OCI-LY1 (cell line): ENCODE results near the gene FMN1.

Experiments
- H2AFZ ChIP-seq: fragments of 200-600 bp; sonication (generic), shearing (Covaris generic); 2 replicates; pipeline ENCODE4 v1.6.0; 2014; ENCODE audit warnings: antibody characterized with exemption, mild to moderate bottlenecking, low read length
- H3F3A ChIP-seq: fragments of 200-600 bp; sonication (generic), shearing (Covaris generic); 2 replicates; pipeline ENCODE4 v1.6.0; 2014; ENCODE audit warnings: mild to moderate bottlenecking, antibody characterized with exemption, low read length, moderate library complexity; ENCODE audit not compliant: insufficient read depth
- H3K27ac ChIP-seq: fragments of 200-600 bp; sonication (generic); 2 replicates; pipeline ENCODE4 v1.5.1; 2014; ENCODE audit warnings: low read length, mixed run types, mild to moderate bottlenecking, low read depth; ENCODE audit not compliant: poor library complexity, severe bottlenecking
- H3K27me3 ChIP-seq: fragments of 200-600 bp; sonication (generic); 2 replicates; pipeline ENCODE4 v1.6.0; 2014; ENCODE audit warnings: antibody characterized with exemption, mild to moderate bottlenecking, low read length, moderate library complexity; ENCODE audit not compliant: insufficient read depth
- H3K36me3 ChIP-seq: fragments of 200-600 bp; sonication (generic); 2 replicates; pipeline ENCODE4 v1.6.1; 2014; ENCODE audit warnings: mild to moderate bottlenecking, antibody characterized with exemption, low read length, moderate library complexity, mixed read lengths; ENCODE audit not compliant: insufficient read depth
- H3K4me1 ChIP-seq: fragments of 200-600 bp; sonication (generic); 2 replicates; pipeline ENCODE4 v1.5.1; 2014; ENCODE audit warnings: mild to moderate bottlenecking, low read length, moderate library complexity; ENCODE audit not compliant: insufficient read depth, severe bottlenecking
- H3K4me2 ChIP-seq: fragments of 200-600 bp; sonication (generic), shearing (Covaris generic); 2 replicates; pipeline ENCODE4 v1.6.1; 2014; ENCODE audit warnings: low read length
- H3K4me3 ChIP-seq: fragments of 200-600 bp; sonication (generic); 2 replicates; pipeline ENCODE4 v1.5.1; 2014; ENCODE audit warnings: low read length, low read depth, mild to moderate bottlenecking, mixed read lengths; ENCODE audit not compliant: poor library complexity, severe bottlenecking
- H3K79me2 ChIP-seq: fragments of 200-600 bp; shearing (Covaris generic); 2 replicates; pipeline ENCODE4 v1.6.1; 2016; ENCODE audit warnings: mixed run types, low read length, mixed read lengths; ENCODE audit not compliant: insufficient read depth
- H3K9ac ChIP-seq: fragments of 200-600 bp; sonication (generic), shearing (Covaris generic); 2 replicates; pipeline ENCODE4 v1.6.1; 2014; ENCODE audit warnings: mild to moderate bottlenecking, low read length, mixed read lengths
- H3K9me2 ChIP-seq: fragments of 200-600 bp; sonication (generic), shearing (Covaris generic); 2 replicates; pipeline ENCODE4 v1.6.1; 2014; ENCODE audit warnings: low read depth, mild to moderate bottlenecking, low read length, mixed read lengths
- H3K9me3 ChIP-seq: fragments of 200-600 bp; shearing (Covaris generic); 2 replicates; pipeline ENCODE4 v1.6.1; 2014; ENCODE audit warnings: low read length, mixed read lengths
- H4K20me1 ChIP-seq: fragments of 200-600 bp; sonication (generic), shearing (Covaris generic); 2 replicates; pipeline ENCODE4 v1.6.0; 2016; ENCODE audit warnings: mild to moderate bottlenecking, low read length; ENCODE audit not compliant: insufficient read depth
- EZH2 ChIP-seq: fragments of 200-600 bp; sonication (generic), shearing (Covaris generic); IDR thresholded peaks from 2 replicates; pipeline ENCODE4 v1.8.0; 2017; ENCODE audit warnings: borderline replicate concordance, mixed run types, mild to moderate bottlenecking, antibody characterized with exemption, low read length, moderate library complexity, mixed read lengths
- TF ChIP-seq, protein P1 (sequence below): fragments of 200-600 bp; sonication (generic), shearing (Covaris generic); IDR thresholded peaks from 2 replicates; pipeline ENCODE4 v1.5.1; 2017; ENCODE audit warnings: mild to moderate bottlenecking, antibody characterized with exemption, low read length, moderate library complexity, mixed read lengths

Gene FMN1

DNA sequence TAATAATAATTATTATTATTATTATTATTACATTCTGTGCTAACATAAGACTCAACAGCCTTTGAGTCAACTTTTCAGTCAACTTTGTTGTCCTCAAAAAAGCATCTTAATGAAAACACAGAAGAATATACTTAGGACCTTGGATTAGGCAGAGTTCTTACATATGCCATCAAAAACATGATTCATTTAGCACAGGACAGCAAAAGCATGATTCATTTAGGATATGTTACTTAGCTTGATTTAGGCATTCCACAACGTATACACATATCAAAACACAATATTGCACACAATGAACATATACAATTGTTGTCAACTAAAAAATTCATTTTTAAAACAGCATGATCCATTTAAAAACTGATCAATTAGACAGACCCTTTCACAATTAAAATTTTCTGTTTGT, 213.0 kb downstream of the FMN1 start:
- H3K9me3 ChIP-seq, result no peaks in the 10 kb centered on the region
- no peaks in the 10 kb centered on the region for H3F3A ChIP-seq
- H3K9me2 ChIP-seq, result no peaks in the 10 kb centered on the region
- no peak overlapping the region for H3K4me3 ChIP-seq
- H3K79me2 ChIP-seq, result no peaks in the 10 kb centered on the region
- H3K27me3 ChIP-seq, result no peaks in the 10 kb centered on the region
- H3K27ac ChIP-seq, result no peak overlapping the region
- H4K20me1 ChIP-seq, result no peaks in the 10 kb centered on the region
- H3K4me2 ChIP-seq, result no peak overlapping the region
- no peak for TF ChIP-seq EZH2
- TF ChIP-seq, protein P1, sequence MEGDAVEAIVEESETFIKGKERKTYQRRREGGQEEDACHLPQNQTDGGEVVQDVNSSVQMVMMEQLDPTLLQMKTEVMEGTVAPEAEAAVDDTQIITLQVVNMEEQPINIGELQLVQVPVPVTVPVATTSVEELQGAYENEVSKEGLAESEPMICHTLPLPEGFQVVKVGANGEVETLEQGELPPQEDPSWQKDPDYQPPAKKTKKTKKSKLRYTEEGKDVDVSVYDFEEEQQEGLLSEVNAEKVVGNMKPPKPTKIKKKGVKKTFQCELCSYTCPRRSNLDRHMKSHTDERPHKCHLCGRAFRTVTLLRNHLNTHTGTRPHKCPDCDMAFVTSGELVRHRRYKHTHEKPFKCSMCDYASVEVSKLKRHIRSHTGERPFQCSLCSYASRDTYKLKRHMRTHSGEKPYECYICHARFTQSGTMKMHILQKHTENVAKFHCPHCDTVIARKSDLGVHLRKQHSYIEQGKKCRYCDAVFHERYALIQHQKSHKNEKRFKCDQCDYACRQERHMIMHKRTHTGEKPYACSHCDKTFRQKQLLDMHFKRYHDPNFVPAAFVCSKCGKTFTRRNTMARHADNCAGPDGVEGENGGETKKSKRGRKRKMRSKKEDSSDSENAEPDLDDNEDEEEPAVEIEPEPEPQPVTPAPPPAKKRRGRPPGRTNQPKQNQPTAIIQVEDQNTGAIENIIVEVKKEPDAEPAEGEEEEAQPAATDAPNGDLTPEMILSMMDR, result no peak
- H3K4me1 ChIP-seq, result no peaks in the 10 kb centered on the region
- H2AFZ ChIP-seq, result no peak overlapping the region
- H3K36me3 ChIP-seq, result no peaks in the 10 kb centered on the region
- no peak overlapping the region for H3K9ac ChIP-seq

DNA sequence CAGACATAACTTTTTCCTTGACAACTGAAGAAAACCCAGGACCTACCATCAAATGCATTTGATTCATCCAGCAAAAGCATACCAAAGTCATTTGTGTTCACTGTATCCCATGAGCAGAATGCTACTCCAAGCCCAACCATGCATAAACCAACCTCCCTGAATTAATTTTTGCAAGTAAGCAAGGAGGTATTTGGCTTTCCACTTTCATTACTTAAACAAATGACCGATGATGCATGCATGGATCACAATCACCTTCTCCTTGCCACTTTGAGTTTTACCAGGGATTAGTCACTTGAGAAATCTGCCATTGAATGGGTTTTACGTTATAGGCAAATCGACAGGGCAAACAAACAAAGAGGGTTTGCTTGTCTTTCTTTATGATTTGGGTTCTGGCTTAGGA, 214.8 kb downstream of the FMN1 start:
- no peak overlapping the region for H3K27ac ChIP-seq
- TF ChIP-seq EZH2, result no peak
- H2AFZ ChIP-seq, result no peak overlapping the region
- H3K27me3 ChIP-seq, result no peaks in the 10 kb centered on the region
- H3K9me3 ChIP-seq, result no peaks in the 10 kb centered on the region
- H3K36me3 ChIP-seq, result no peaks in the 10 kb centered on the region
- H3K4me1 ChIP-seq, result no peaks in the 10 kb centered on the region
- no peaks in the 10 kb centered on the region for H4K20me1 ChIP-seq
- no peak overlapping the region for H3K4me3 ChIP-seq
- no peaks in the 10 kb centered on the region for H3K9me2 ChIP-seq
- no peaks in the 10 kb centered on the region for H3F3A ChIP-seq
- H3K79me2 ChIP-seq, result no peaks in the 10 kb centered on the region
- H3K4me2 ChIP-seq, result no peak overlapping the region
- H3K9ac ChIP-seq, result no peak overlapping the region

DNA sequence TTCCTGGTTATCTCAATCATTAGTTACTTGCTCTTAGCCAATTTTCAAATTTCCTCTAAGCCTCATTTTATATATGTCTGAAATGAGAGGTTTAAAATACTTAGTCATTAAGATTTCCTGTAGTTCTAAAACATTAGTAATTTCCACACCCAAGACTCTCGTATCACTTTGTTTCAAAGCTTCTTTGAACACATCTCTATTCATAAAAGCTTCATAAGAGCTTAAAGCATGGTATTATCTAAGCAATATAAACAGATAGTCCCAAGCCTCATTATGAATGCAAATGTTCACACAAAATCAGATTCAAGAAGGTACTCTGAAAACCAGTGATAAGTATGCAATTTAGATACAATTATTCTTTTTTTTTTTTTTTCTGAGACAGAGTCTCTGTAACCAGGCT, 217.0 kb downstream of the FMN1 start:
- H3K4me1 ChIP-seq, result no peaks in the 10 kb centered on the region
- H3K27ac ChIP-seq, result no peak overlapping the region
- H3K4me3 ChIP-seq, result no peak overlapping the region
- no peaks in the 10 kb centered on the region for H3K27me3 ChIP-seq
- H3K36me3 ChIP-seq, result no peaks in the 10 kb centered on the region
- no peak overlapping the region for H3K4me2 ChIP-seq
- TF ChIP-seq EZH2, result no peak
- TF ChIP-seq, protein P1, result no peak
- H3K9me2 ChIP-seq, result no peaks in the 10 kb centered on the region
- H3K79me2 ChIP-seq, result no peaks in the 10 kb centered on the region
- H3F3A ChIP-seq, result no peaks in the 10 kb centered on the region
- no peaks in the 10 kb centered on the region for H4K20me1 ChIP-seq
- H3K9ac ChIP-seq, result no peak overlapping the region
- no peak overlapping the region for H2AFZ ChIP-seq
- H3K9me3 ChIP-seq, result no peaks in the 10 kb centered on the region

DNA sequence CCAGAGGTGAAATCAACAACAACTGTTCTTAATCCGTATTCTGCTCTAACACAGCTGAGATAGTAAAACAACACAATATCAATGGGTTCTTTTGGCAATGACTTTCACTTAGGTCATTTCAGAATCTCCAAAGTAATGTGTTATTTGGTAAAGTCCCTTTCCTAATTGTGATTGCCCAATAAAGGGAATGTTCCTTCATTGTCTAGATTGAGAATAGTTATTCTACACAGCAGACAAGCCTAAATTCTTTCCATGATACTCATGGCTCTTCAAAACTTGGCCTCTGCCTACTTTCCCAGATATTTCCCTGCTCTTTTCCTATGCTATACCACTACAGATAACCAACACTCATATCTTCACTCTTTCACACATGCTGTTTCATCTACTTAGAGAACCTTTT, 219.8 kb downstream of the FMN1 start:
- no peak for TF ChIP-seq EZH2
- TF ChIP-seq, protein P1, result no peak
- Histone ChIP-seq H3K79me2 (no peaks in the 10 kb centered on the region), H4K20me1 (no peaks in the 10 kb centered on the region), H3K4me1 (no peaks in the 10 kb centered on the region), H3K9me3 (no peaks in the 10 kb centered on the region), H3K27ac (no peak overlapping the region), H3K4me3 (no peak overlapping the region), H3K9me2 (no peaks in the 10 kb centered on the region), H3F3A (no peaks in the 10 kb centered on the region), H3K36me3 (no peaks in the 10 kb centered on the region), H3K9ac (no peak overlapping the region), H2AFZ (no peak overlapping the region), H3K4me2 (no peak overlapping the region), H3K27me3 (no peaks in the 10 kb centered on the region)
